SIG-M5 (cell line): Measurements from ENCODE around the gene CEP152.

ENCODE experiments used
- DNase-seq: peaks from one replicate; lab custom pipeline; 2025; lab: John Stamatoyannopoulos, UW

The CEP152 gene

DNA sequence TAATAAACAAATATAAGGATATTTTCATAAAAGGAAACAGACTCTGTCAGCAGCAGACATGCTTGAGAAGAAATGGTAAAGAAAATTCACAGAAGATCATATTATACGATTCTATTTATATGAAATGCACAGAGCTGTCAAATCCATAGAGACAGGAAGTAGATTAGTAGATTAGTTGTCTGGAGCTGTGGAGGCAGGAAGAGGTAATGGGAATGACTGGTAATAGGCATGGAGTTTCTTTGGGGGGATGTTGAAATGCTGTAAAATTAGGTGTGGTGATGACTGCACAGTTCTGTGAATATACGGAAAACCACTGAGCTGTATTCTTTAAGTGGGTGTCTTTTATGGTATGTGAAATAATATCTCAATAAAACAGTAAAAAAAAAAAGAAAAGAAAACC lies 35.3 kb downstream of the CEP152 start:
- DNase-seq: no peak

DNA sequence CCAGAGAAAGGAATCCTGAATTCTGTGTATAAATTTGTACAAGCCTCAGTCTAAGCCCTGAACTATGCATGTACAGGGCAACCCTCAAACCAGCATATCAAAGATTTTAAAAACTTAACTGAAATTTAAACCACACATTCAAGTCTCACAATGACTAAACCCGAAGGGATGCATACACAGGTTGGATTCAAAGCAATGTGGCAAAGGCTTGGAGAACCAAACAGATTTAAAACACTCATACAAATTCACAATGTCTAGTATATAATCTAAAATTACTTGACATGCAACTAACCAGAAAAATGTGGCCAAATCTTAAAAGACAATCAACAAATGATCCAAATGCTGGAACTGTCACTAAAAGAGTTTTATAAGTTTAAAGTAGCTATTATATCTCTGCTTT lies 36.4 kb downstream of the CEP152 start:
- DNase-seq: no peak

DNA sequence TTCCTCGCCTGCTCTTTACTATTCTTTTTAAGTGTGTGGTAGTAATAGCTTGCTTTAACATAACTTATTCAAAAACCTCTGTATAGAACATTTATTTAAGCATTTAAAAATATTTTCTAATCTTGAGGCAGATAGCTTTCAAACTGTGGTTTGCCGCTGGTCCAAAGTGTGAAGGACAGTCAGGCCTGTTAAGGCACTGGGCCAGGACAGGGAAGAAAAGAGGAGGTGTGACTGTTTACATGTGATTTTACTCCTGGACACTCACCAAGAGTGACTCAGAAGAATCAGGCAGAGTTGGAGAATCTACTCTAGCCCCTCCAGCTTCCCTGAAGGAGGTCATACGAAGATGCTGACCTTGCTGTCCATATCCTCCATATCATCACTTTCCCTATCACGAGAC lies 44.7 kb downstream of the CEP152 start:
- no peak for DNase-seq

DNA sequence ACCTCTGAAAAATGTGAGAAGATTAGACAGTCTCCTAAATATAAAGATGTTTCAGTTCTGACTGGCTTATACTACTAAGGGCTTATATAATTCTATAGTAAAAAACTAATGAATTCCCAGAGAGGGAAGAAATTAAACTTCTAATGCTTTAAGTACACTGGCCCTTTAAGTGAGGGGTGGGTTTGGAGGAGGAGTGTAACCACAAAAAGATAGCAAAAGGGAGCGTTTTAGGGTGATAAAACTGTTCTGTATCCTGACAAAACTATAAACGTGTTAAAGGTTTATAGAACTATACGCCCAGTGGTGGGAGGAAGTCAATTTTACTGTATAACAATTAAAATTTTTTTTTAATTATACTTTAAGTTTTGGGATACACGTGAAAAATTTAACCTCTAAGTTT lies 45.8 kb downstream of the CEP152 start:
- DNase-seq: no peak

DNA sequence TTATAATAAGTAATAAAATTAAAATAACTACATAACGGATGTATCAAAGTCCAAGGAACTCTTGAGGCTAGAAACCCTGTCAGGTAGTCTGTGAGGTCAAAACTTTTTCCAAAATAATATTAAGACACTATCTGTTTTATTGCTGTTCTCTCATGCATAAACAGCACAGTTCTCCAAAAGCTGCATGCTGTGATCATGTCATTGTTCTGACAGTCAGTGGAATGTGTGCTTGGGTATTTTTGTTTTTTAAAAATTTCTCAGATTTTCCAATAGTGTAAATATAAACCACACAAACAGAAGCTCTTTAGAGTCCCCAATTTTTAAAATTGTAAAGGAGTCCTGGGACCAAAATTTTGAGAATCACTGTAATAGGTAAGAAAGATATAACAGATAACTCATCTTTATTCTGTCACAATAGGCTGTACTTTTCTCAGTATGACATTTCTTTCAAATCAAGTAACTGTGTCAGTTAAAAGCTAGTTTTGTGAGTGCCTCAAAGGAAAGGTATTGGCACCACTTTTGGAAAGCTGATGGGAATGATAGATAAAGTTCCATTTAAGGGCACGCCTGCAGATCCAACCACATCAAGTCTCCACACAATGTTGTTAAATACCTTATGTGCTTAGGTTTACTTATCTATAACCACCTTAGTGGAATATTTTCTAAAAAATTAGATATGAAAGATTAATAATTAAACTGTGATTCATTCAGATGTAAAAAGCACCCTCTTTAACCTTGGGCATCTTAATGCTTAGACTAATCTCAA lies 49.3 kb downstream of the CEP152 start:
- DNase-seq: no peak

DNA sequence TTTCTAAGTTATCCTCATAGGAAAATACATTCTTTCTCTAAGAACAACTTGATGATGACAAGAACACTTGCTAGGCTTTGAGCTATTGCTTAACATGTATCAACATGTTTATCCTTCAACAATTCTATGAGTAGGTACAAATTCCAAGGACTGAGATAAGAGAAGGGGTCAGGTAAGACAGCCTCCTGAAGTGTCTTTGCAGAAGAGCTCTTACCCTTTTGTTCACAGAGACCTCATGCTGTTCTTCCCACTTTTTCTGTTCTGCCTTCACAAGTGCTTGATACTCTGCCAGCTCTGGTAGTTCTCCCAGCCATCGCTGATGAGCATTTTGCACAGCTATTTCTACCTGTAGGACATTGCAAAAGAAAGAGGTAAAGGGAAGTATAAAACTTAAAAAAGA lies 50.9 kb downstream of the CEP152 start:
- DNase-seq: no peak

DNA sequence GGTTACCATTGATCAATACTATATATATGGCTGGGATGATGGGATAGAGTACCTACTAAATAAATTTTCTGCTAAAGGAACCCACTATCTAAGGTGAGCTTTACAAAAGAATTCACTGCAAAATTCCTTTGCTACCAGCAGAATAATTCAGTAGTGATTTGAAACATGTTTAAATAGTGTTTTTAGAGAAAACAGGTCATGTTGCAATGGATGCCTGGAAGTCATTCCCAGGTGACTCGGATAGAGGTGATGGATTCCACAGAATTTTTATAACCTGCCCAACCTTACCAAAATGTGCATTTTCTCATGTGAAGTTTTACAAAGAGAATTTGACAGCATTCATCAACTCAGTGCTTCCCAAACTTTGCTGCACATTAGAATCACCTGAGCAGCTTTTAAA lies 53.2 kb downstream of the CEP152 start:
- DNase-seq: no peak

DNA sequence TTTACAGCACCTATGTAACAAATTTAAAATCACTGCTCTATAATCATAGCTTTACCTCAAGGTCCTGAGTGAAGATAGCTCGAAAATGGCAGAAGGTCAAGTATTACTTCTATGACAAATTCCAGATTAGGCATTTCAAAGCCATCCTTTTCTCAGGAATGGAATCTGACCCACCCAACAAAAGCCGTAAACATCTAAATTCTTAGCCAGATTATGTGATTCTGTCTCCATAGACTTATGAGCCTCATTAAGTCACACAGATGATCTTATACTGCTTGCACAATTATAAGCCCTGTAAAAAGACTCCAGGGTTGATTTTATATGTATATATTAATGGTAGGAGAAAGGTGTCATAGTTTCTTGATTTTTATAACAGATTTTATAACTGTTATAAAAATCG lies 56.9 kb downstream of the CEP152 start:
- DNase-seq: no peak

DNA sequence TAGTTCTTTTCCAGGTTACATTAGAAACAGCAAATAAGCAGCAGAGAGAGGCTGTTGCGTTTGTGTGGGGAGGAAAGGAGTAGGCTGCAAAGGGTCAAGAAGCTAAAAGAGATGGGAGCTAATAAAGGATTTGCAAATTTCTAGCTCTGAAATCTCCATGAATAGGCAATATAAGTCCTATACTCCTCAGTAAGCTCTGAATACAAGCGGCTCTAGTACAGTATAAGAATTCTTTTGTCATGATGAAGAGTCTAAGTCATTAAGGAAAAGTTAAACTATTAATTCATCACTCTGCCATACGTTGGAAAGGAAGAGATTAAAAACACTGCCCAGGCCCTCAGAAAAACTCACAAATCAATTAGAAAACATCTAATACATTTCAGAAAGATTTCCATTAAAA lies 59.3 kb downstream of the CEP152 start:
- no peak for DNase-seq

DNA sequence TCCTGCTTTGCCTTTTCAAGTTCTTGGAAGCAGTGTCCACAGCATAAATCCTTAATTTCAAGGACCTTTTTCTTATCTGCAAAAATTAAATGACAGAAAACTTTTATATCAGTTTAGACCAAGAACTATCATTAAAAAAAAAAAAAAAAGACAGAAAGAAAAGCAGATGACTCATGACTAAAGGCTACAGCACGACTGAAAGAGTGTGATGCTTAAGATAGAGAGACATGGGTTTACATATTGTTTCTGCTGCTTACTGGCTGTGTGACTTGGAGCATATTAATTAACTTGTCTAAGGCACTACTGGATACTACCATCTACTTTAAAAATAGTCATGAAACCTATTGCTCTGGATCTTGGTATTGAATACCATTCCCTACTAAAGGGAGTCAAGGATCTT lies 62.3 kb downstream of the CEP152 start:
- no peak for DNase-seq

DNA sequence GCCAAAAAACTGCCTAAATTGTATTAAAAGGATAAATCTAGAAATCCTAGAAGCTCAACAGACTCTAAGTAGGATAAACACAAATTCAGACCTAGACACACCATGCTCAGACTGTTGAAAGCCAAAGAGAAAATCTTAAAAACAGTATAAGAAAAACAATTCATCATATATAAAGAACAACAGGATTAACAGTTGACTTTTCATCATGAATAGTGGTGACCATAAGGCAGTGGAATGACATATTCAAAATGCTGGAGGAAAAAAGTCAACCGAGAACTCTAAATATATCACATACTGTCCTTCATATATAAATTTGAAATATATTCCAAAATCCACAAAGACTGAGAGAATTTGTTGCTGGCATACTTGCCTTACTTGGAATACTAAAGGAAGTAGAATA lies 77.3 kb downstream of the CEP152 start:
- DNase-seq: no peak

DNA sequence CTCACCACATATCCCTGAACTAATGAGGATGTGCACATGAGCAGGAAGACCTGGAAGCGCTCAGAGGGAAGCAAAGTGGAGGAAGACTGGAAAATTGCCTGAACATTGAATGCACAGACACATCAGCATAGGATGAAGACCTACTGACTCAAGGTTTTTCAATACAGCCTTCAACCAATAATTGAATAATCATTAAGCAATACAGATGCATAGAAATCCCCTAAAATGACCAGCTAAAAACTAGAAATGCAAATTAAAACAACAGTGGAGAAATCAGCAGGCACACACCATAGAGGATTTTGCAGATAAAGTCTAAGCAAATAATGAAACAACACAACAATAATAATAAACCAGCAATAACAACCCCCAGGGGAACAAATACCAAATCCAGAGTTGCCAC lies 80.4 kb downstream of the CEP152 start:
- no peak for DNase-seq

DNA sequence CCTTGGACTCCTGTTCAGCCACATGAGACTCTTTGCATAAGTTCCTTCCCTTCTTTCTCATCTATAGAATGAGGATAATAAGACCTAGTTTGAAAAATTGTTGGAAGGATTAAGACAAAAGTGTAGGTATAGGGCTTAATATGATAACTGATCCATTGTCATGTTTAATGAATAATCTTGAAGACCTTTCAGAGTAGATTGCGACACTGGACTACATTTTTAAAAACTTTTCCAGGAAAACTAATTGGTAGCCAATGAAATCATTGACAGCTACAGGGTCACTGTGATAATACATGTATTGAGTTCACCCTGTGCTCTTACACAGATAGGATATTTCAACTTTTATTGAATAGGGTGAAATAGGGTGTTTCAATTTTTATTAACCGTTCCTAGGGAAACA lies 86.9 kb downstream of the CEP152 start:
- no peak for DNase-seq

DNA sequence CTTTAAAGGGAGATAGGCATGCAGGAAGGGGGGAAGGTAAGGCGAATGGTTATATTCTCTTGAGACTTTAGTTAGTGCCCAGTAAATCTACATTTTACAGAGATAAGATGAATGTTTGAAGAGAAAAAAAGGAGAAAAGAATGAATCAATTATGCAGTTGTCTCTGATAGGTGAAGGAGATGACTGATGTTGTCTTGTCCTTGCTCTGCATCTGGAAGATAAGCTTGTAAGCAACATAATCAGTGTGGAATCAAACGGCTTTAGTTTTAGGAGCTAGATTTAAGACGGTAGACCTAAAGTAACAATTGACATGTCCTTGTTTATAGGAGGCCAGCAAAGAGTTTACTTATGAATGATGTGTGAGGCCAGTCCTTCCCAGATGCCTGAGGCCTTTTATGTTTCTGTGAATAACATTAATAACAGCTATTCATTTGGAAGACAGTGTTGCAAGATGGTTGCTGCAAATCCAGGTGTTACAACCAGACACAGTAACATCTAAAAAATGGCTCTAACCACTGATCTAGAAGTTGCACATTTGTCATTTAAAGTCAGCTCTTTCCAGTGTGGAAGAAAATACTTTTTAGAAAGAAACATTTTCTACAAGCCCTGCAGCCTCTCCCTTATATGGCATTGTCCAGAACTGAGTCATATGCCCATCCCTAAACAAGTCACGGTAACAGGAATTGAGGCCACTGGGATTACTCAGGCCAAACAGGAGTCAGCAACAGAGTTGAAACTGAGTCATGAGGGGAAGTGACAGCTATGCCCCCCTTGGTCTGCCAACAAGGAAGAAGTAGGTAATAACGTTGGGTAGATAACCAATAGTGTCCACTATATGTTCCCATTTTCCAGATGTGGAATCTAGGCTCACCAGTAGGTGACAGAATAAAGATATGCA lies 87.9 kb downstream of the CEP152 start:
- no peak for DNase-seq

DNA sequence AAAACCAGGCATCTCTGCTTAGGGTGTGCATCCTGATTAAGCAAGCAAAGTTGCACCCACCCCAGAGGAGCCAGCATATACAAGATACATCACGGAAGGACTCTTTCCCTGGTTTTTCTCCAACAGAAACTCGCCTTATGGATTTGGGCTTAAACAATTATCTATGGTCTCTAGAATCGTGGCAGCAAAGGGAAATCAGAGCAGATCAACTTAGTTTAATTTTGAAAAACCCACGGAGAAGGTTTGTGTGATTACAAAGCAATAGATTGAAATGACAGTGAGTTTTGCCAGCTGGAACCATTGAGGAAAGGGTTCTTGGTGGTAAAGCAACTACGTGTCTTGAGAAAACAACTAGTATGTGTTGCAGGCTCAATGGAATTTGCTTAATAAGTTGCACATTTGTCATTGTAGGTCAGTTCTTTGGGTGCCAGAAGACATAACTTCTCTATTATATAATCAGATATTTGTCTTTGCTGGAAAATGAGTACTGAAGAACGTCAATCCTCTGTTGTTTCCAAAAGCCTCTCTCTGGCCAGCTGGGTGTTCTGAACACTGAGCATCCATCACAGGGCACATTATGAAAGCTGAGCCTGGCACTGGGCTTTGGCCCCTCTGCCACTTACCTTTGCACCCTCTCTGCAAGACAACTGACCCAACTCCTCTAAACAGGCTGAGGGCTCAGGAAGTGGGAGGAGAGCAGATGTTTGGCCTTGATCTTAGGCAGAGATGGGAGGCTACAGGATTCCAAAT lies 89.6 kb downstream of the CEP152 start:
- DNase-seq: no peak

DNA sequence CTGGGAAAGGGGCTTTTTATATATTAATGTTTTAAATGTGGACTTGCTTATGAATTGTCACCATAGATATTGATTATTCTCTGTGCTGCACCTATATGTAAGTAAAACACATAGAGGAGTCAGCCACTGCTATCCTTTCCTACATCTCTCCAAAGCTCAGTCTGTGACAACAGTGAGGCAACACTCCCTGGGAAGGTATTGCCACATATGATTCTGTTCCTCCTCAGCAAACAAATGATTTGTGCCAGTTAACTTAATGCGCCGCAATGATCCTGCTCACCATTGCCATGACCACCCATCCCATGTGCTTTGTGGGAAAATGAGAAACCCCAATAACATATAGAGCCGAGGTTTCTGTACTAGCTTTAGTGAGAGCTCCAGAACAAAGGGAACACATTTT lies 90.2 kb downstream of the CEP152 start:
- no peak for DNase-seq

DNA sequence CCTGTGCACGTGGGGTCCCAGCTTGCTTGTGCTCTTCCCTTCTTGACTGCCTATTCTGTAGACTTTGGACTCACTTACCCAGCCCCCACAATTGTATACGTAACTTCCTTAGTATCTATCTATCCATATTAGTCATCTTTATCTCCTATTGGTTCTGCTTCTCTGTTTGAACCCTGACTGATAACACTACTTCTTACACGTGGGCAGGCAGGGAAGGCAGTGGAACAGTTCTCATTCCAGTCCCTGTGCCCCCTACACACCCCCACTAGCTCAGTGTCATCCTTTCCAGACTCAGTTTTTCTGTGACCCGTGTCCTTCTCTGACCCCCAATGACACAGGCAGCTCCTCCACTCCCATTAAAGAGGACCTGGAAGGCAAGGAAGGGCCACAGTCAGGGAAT lies 91.2 kb downstream of the CEP152 start:
- no peak for DNase-seq

DNA sequence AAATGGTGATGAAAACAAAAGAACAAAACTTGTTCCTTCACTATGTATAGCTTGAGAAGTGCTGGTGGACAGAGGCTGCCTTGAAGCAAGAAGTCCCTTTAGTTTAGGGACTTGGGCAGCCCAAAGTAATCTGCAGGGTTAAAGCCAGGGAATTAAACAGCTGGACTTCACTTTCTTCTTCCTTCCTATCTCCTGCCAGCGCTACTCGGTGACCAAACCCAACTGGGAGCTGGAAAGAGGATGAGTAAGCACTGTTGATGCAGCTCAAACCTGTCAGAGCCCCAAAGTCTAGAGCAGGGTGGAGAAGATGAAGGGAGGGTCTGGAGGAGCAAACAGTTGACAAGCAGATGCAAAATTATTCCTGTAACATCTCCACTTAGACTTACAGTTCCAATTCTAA lies 92.2 kb downstream of the CEP152 start:
- no peak for DNase-seq

DNA sequence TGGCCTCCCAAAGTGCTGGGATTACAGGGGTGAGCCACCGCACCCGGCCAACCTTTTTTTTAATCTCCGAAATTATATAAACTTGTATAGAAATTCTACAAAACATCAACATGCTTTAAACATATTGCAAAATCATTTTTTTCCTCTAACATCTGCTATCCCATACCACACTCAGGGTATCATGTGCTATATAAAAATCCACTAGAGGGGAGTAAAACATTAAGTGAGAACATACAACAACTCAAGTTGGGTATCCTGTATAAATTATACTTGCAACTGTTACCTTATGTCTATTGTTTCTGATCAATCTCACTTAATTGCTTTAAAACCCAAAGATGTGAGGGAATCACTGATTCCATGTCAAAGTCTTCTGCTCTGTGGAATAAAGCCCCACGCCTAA lies 93.4 kb downstream of the CEP152 start:
- no peak for DNase-seq

DNA sequence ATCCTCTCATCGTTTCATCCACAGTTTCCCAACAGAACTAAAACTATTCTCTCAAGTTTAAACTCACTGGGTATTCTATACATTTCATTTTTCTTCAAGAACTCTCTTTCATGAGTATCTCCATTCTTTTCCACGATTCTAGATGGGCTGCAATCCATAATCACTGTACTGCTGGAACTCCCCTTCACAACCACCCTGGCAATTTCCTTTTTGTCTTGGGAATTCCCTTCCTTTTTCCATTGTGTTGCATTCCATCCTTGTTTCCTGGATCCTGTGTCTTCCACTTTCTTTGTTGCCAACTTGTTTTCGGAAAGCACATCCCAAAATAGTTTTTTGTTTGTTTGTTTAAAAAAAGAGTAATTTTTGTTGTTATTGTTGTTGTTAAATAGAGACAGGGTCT lies 98.3 kb downstream of the CEP152 start:
- DNase-seq: no peak

DNA sequence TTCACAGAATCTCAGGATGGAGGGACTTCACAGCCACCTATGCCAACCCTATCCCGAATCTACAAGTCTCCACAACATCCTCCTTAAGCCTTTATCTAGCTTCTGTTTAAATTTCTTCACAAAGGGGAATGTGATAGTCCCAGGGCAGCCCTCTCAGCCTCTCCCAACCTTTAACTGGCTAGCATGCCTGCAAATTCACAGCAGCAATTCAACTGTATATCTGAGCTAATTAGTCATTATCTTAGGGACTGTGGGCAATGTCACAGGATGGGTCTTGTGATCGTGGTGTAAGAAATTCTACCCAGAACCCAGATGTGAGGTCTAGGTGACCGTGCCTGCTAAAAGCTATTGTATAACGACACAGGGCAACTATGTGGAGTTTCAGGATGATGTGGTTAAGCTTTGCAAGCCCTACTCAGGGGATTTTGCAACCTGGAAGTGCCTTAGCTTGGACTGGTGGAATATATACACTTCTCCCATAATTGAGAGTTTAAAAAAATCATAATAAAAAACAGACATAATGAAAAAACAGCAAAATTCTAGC lies 99.8 kb downstream of the CEP152 start:
- no peak for DNase-seq

DNA sequence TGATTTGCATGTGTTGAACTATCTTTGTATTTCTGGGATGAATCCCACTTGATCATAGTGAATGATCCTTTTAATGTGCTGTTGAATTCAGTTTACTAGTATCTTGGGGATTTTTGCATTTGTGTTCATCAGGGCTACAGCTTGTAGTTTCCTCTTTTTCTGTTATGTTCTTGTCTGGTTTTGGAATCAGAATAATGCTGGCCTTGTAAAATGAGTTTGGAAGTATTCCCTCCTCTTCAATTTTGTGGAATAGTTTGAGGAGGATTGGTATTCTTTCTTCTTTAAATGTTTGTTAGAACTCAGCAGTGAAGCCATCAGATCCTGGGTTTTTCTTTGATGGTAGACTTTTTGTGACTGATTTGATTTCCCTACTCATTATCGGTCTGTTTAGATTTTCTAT lies 102.2 kb downstream of the CEP152 start:
- DNase-seq: no peak

DNA sequence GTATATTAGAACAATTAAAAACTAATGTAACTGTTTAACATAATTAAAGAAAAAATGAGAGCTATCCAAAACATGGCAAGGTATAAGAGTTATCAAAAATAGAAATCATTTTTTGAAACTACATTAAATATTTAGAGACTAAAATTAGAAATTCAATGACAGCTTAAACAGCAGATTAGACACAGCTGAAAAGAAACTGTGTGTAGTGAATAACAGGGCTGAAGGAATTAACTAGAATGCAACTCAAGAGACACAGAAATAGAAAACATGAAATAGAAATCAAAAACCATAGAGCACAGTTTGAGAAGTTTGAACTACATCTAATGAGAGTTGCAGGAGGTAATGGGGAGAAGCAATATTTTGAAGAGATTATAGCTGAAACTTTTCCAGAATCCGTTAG lies 105.5 kb downstream of the CEP152 start:
- DNase-seq: no peak
